ENCODE measurements around the gene PEX16.
"Not testable (repeated sequence)": the region's sequence is repeated elsewhere in the genome, so short reads cannot be mapped to it uniquely, and the experiment has no call there.

The PEX16 gene

GRCh38 chr11:45906965-45907611 is 10.6 kb downstream of the PEX16 start, which contains the start of gene FREY1:
TSS of gene FREY1 (minus strand) at chr11:45907271. CDS start at chr11:45907245, 26 bp downstream.
- H3K27me3 ChIP-seq (replicated peaks), result no peaks in the 10 kb centered on the region
- TF ChIP-seq, protein P1, sequence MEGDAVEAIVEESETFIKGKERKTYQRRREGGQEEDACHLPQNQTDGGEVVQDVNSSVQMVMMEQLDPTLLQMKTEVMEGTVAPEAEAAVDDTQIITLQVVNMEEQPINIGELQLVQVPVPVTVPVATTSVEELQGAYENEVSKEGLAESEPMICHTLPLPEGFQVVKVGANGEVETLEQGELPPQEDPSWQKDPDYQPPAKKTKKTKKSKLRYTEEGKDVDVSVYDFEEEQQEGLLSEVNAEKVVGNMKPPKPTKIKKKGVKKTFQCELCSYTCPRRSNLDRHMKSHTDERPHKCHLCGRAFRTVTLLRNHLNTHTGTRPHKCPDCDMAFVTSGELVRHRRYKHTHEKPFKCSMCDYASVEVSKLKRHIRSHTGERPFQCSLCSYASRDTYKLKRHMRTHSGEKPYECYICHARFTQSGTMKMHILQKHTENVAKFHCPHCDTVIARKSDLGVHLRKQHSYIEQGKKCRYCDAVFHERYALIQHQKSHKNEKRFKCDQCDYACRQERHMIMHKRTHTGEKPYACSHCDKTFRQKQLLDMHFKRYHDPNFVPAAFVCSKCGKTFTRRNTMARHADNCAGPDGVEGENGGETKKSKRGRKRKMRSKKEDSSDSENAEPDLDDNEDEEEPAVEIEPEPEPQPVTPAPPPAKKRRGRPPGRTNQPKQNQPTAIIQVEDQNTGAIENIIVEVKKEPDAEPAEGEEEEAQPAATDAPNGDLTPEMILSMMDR (IDR thresholded peaks at IDR 0.05; ENCODE audit: low read depth, low read length, missing control alignments), result no peak
- H3K4me3 ChIP-seq (ENCODE audit: low read depth, low read length), result no peak within 1 kb of the TSS
- H3K36me3 ChIP-seq (replicated peaks), result peaks cover 15% of the 10 kb centered on the region
- in situ Hi-C loops (cut with HindIII; ENCODE audit: low pct_ligation_motif_present, low sequenced_read_pairs), result no loop called here
- no peak within 1 kb of the TSS for H3K27ac ChIP-seq
- DNase-seq, result no peak

GRCh38 chr11:45906096-45906682 is 11.5 kb downstream of the PEX16 start:
- Histone ChIP-seq H3K4me3 (ENCODE audit: low read depth, low read length) (no peak overlapping the region), H3K27ac (no peak overlapping the region), H3K27me3 (replicated peaks) (no peaks in the 10 kb centered on the region), H3K36me3 (replicated peaks) (peaks cover 9% of the 10 kb centered on the region)
- TF ChIP-seq, protein P1 (IDR thresholded peaks at IDR 0.05; ENCODE audit: low read depth, low read length, missing control alignments), result no peak
- in situ Hi-C loops (cut with HindIII; ENCODE audit: low pct_ligation_motif_present, low sequenced_read_pairs), result no loop called here
- no peak for DNase-seq

DNA sequence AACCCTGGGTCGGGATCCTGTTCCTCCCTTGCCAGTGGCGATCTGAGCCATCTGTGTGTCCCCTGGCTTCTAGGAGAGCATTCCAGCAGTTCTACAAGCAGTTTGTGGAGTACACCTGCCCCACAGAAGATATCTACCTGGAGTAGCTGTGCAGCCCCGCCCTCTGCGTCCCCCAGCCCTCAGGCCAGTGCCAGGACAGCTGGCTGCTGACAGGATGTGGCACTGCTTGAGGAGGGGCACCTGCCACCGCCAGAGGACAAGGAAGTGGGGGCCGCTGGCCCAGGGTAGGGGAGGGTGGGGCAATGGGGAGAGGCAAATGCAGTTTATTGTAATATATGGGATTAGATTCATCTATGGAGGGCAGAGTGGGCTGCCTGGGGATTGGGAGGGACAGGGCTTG is 12.1 kb downstream of the PEX16 start:
- in situ Hi-C loops (cut with HindIII; ENCODE audit: low pct_ligation_motif_present, low sequenced_read_pairs); H3K27me3 ChIP-seq (replicated peaks); H3K36me3 ChIP-seq (replicated peaks); DNase-seq; H3K4me3 ChIP-seq (ENCODE audit: low read depth, low read length); H3K27ac ChIP-seq: not testable (repeated sequence)

GRCh38 chr11:45905095-45905494 is 12.6 kb downstream of the PEX16 start:
- peaks cover 7% of the 10 kb centered on the region for H3K36me3 ChIP-seq (replicated peaks)
- H3K27ac ChIP-seq, result no peak overlapping the region
- in situ Hi-C loops (cut with HindIII; ENCODE audit: low pct_ligation_motif_present, low sequenced_read_pairs), result no loop called here
- TF ChIP-seq, protein P1 (IDR thresholded peaks at IDR 0.05; ENCODE audit: low read depth, low read length, missing control alignments), result no peak
- H3K27me3 ChIP-seq (replicated peaks), result no peaks in the 10 kb centered on the region
- DNase-seq, result no peak
- H3K4me3 ChIP-seq (ENCODE audit: low read depth, low read length), result no peak overlapping the region

DNA sequence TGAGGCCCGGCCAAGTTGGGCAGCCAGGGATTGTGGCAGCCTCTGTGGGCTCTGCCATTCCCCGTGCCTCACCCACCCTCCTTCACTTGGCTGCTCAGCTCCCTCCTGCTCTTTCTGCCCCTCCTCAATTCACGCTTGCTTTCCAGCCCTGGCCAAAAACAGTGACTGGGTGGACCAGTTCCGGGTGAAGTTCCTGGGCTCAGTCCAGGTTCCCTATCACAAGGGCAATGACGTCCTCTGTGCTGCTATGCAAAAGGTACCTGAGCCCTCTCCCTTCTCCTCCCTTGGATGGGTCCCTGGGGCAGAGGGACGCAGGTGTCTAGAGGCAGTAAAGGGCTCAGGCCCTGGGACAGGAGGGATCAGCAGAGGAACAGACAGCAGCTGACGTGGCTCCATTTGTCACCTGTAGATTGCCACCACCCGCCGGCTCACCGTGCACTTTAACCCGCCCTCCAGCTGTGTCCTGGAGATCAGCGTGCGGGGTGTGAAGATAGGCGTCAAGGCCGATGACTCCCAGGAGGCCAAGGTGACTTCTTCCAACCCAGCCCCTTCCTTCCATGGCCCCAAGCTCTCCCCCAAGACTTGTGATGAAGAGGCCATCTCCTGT is 13.3 kb downstream of the PEX16 start:
- Histone ChIP-seq H3K27me3 (replicated peaks) (no peaks in the 10 kb centered on the region), H3K27ac (no peak overlapping the region), H3K4me3 (ENCODE audit: low read depth, low read length) (no peak overlapping the region), H3K36me3 (replicated peaks) (peaks cover 2% of the 10 kb centered on the region)
- no peak for DNase-seq
- TF ChIP-seq, protein P1 (IDR thresholded peaks at IDR 0.05; ENCODE audit: low read depth, low read length, missing control alignments), result no peak
- in situ Hi-C loops (cut with HindIII; ENCODE audit: low pct_ligation_motif_present, low sequenced_read_pairs), result no loop called here
